ENCODE data around the gene ARHGAP22.
"Not testable (repeated sequence)": the region's sequence is repeated elsewhere in the genome, so short reads cannot be mapped to it uniquely, and the experiment has no call there.

Gene ARHGAP22

GRCh38 chr10:48641099-48641690 lies 36.3 kb upstream of the ARHGAP22 start:
- H3K36me3 ChIP-seq (ENCODE audit: control insufficient read depth, insufficient read depth, low read length, severe bottlenecking); DNase-seq (ENCODE audit: low read depth); H3K4me1 ChIP-seq (ENCODE audit: control insufficient read depth, insufficient read depth, low read length); H3K9ac ChIP-seq (ENCODE audit: low read length); H3K4me3 ChIP-seq (ENCODE audit: low read length); H3K27me3 ChIP-seq (replicated peaks; ENCODE audit: control insufficient read depth, insufficient read depth, low read length): not testable (repeated sequence)
- H3K9me3 ChIP-seq (ENCODE audit: control insufficient read depth, low read length), result peaks cover 16% of the 10 kb centered on the region

DNA sequence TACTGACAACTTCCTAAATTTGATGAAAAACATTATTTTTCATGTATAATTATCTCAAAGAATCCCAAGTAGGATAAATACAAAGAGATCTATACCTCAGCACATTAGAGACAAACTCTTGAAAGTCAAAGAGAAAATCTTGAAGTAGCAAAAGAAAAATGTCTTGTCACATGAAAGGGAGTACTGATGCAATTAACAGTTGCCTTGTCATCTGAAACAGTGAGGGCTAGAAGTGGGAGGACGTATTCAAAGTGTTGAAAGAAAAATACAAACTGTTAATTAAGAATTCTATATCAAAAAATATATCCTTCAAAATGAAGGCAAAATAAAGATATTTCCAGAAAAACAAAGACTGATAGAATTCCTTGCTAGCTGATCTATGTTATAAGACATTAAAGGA lies 35.5 kb upstream of the ARHGAP22 start:
- H3K4me1 ChIP-seq (ENCODE audit: control insufficient read depth, insufficient read depth, low read length), result peaks cover 6% of the 10 kb centered on the region
- H3K9ac ChIP-seq (ENCODE audit: low read length), result no peak overlapping the region
- no peaks in the 10 kb centered on the region for H3K27me3 ChIP-seq (replicated peaks; ENCODE audit: control insufficient read depth, insufficient read depth, low read length)
- peaks cover 16% of the 10 kb centered on the region for H3K9me3 ChIP-seq (ENCODE audit: control insufficient read depth, low read length)
- H3K4me3 ChIP-seq (ENCODE audit: low read length), result no peak overlapping the region
- DNase-seq (ENCODE audit: low read depth), result no peak
- H3K36me3 ChIP-seq (ENCODE audit: control insufficient read depth, insufficient read depth, low read length, severe bottlenecking), result no peaks in the 10 kb centered on the region

GRCh38 chr10:48639632-48640031 lies 34.8 kb upstream of the ARHGAP22 start:
- Histone ChIP-seq H3K4me3 (ENCODE audit: low read length) (no peak overlapping the region), H3K27me3 (replicated peaks; ENCODE audit: control insufficient read depth, insufficient read depth, low read length) (no peaks in the 10 kb centered on the region), H3K9me3 (ENCODE audit: control insufficient read depth, low read length) (peaks cover 16% of the 10 kb centered on the region), H3K4me1 (ENCODE audit: control insufficient read depth, insufficient read depth, low read length) (peaks cover 13% of the 10 kb centered on the region), H3K9ac (ENCODE audit: low read length) (no peak overlapping the region), H3K36me3 (ENCODE audit: control insufficient read depth, insufficient read depth, low read length, severe bottlenecking) (no peaks in the 10 kb centered on the region)
- no peak for DNase-seq (ENCODE audit: low read depth)

DNA sequence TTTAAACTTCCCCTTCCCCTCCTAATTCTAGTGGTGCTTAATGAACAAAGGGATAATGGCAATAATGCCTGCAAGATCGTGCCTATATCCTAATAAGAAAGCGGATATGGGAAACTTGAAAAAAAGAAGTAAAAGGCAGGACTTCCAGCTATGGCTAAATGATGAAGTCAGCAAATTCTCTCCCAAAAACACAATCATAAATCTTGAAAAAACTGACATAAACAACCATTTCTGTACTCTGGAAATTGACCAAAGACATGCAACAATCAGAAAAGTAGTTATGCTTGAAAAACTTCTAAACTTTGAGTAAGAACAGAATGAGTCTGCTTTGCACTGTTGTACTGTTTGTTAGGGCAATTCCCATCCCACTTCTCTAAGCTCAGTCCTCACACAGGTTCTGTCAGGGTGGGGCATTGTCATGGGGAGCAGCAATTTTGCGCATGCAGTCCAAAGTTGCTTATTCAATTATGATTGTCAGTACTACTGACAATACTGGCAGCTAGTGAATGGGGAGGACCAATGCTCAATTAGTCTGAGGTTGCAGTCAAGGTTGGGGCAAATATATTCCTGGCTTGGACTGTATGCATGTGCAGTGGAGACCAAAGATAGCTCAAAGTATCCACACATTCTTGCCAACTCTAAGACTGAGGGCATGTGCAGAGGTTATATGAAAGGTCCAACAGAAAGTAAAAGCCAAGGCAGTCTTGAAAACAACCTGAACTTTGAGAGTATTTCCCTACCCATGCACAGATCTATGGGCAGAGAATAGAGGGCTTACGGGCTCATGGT lies 34.1 kb upstream of the ARHGAP22 start:
- Histone ChIP-seq H3K4me1 (ENCODE audit: control insufficient read depth, insufficient read depth, low read length) (peaks cover 18% of the 10 kb centered on the region), H3K36me3 (ENCODE audit: control insufficient read depth, insufficient read depth, low read length, severe bottlenecking) (no peaks in the 10 kb centered on the region), H3K9me3 (ENCODE audit: control insufficient read depth, low read length) (peaks cover 16% of the 10 kb centered on the region), H3K27me3 (replicated peaks; ENCODE audit: control insufficient read depth, insufficient read depth, low read length) (no peaks in the 10 kb centered on the region), H3K9ac (ENCODE audit: low read length) (no peak overlapping the region), H3K4me3 (ENCODE audit: low read length) (no peak overlapping the region)
- no peak for DNase-seq (ENCODE audit: low read depth)

DNA sequence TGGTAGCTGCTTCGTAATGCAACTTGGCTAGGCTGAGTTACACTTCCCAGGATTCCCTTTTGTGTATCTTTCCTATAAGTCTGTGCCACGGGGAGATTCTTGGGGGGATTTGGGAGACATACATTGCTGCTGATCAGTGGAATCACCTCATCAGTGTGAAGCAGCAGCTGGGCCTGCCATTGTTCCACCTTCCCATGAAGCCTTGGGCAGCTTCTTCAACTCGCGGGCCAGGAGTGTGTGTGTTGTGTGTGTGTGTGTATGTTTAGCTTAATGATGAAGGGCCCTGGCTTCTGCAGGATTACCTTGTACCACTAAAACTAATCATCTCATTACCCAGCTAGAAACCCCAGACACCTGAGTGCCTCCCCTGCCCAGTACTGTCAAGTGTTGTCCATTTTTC lies 33.3 kb upstream of the ARHGAP22 start:
- no peak overlapping the region for H3K9ac ChIP-seq (ENCODE audit: low read length)
- H3K9me3 ChIP-seq (ENCODE audit: control insufficient read depth, low read length), result peaks cover 16% of the 10 kb centered on the region
- no peak for DNase-seq (ENCODE audit: low read depth)
- H3K4me3 ChIP-seq (ENCODE audit: low read length), result no peak overlapping the region
- no peaks in the 10 kb centered on the region for H3K36me3 ChIP-seq (ENCODE audit: control insufficient read depth, insufficient read depth, low read length, severe bottlenecking)
- peaks cover 20% of the 10 kb centered on the region for H3K4me1 ChIP-seq (ENCODE audit: control insufficient read depth, insufficient read depth, low read length)
- no peaks in the 10 kb centered on the region for H3K27me3 ChIP-seq (replicated peaks; ENCODE audit: control insufficient read depth, insufficient read depth, low read length)

DNA sequence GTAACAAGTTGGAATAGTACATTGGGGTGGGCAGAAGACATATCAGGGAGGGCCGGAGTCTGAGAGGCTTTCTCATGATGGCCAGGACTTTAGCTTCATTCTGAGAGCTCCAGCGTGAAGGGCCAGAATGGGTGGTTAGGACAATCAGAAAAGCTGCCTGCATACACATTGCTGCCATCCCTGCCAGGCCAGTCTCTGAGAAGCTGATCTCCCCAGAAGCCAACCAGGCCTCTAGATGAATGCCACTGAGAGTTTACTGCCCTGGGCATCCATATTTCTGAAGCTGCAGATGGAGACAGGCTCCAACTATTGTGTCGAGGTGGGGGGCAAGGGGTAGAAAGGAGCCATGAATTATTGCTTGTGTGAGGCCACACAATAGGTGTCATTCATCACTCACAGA lies 32.0 kb upstream of the ARHGAP22 start:
- Histone ChIP-seq H3K4me3 (ENCODE audit: low read length) (no peak overlapping the region), H3K36me3 (ENCODE audit: control insufficient read depth, insufficient read depth, low read length, severe bottlenecking) (no peaks in the 10 kb centered on the region), H3K4me1 (ENCODE audit: control insufficient read depth, insufficient read depth, low read length) (peaks cover 27% of the 10 kb centered on the region), H3K9me3 (ENCODE audit: control insufficient read depth, low read length) (peaks cover 15% of the 10 kb centered on the region), H3K9ac (ENCODE audit: low read length) (no peak overlapping the region), H3K27me3 (replicated peaks; ENCODE audit: control insufficient read depth, insufficient read depth, low read length) (no peaks in the 10 kb centered on the region)
- DNase-seq (ENCODE audit: low read depth), result no peak

- DNase-seq (ENCODE audit: low read depth), result no peak
- no peak overlapping the region for H3K4me3 ChIP-seq (ENCODE audit: low read length)
- no peaks in the 10 kb centered on the region for H3K36me3 ChIP-seq (ENCODE audit: control insufficient read depth, insufficient read depth, low read length, severe bottlenecking)
- no peak overlapping the region for H3K9ac ChIP-seq (ENCODE audit: low read length)
- peaks cover 11% of the 10 kb centered on the region for H3K9me3 ChIP-seq (ENCODE audit: control insufficient read depth, low read length)
- peaks cover 27% of the 10 kb centered on the region for H3K4me1 ChIP-seq (ENCODE audit: control insufficient read depth, insufficient read depth, low read length)
- H3K27me3 ChIP-seq (replicated peaks; ENCODE audit: control insufficient read depth, insufficient read depth, low read length), result no peaks in the 10 kb centered on the region
Observed at GRCh38 chr10:48636231-48636630, 31.4 kb upstream of the ARHGAP22 start.

- Histone ChIP-seq H3K36me3 (ENCODE audit: control insufficient read depth, insufficient read depth, low read length, severe bottlenecking) (no peaks in the 10 kb centered on the region), H3K9ac (ENCODE audit: low read length) (peak overlapping the region; percentile 31), H3K4me1 (ENCODE audit: control insufficient read depth, insufficient read depth, low read length) (peaks cover 27% of the 10 kb centered on the region), H3K9me3 (ENCODE audit: control insufficient read depth, low read length) (no peaks in the 10 kb centered on the region), H3K4me3 (ENCODE audit: low read length) (peak overlapping the region; percentile 48), H3K27me3 (replicated peaks; ENCODE audit: control insufficient read depth, insufficient read depth, low read length) (no peaks in the 10 kb centered on the region)
- DNase-seq (ENCODE audit: low read depth), result no peak
Observed at GRCh38 chr10:48634984-48635557, 30.2 kb upstream of the ARHGAP22 start.

DNA sequence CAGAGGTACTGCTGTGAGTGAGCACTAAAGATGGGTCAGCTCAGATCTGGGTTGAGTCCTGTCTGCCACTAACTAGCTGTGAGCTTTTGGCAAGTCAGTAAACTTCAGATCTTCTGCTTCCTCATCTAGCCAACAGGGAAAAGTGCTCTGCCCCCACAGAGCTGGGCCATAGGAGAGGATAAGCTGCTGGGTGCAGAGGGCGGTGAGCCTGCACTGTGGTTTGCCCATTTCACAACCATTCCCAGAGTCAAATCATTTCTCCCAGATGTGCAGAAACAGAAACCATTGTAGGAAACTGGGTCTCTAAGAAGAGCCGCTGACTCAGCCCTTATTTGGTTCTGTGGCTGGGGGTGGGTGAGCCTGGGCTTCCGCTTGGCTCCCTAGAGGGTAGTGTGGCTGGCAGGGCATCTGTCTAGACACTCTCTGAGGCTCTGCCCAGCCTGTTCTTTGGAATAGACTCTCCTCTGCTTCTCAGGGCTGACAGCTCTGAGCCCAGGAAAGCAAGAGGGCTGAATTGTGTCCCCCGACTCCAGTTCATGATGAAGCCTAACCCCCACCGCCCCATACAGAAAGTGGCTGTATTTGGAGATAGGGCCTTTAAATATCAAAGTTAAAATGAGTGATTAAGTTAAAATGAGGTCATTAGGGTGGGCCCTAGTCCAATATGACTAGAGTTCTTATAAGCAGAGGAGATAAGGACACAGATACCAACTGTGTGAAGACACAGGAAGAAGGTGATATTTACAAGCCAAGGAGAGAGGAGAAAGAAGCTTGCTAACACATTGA lies 29.5 kb upstream of the ARHGAP22 start:
- DNase-seq (ENCODE audit: low read depth), result peak; percentile 81
- no peaks in the 10 kb centered on the region for H3K27me3 ChIP-seq (replicated peaks; ENCODE audit: control insufficient read depth, insufficient read depth, low read length)

GRCh38 chr10:48633381-48634197 lies 28.7 kb upstream of the ARHGAP22 start:
- H3K4me1 ChIP-seq (ENCODE audit: control insufficient read depth, insufficient read depth, low read length), result peaks cover 21% of the 10 kb centered on the region
- no peaks in the 10 kb centered on the region for H3K9me3 ChIP-seq (ENCODE audit: control insufficient read depth, low read length)
- H3K27me3 ChIP-seq (replicated peaks; ENCODE audit: control insufficient read depth, insufficient read depth, low read length), result no peaks in the 10 kb centered on the region
- DNase-seq (ENCODE audit: low read depth), result no peak
- H3K4me3 ChIP-seq (ENCODE audit: low read length), result peak overlapping the region; percentile 0
- no peaks in the 10 kb centered on the region for H3K36me3 ChIP-seq (ENCODE audit: control insufficient read depth, insufficient read depth, low read length, severe bottlenecking)
- H3K9ac ChIP-seq (ENCODE audit: low read length), result no peak overlapping the region

More for the DNA sequence above, 29.5 kb upstream of the ARHGAP22 start:
- Histone ChIP-seq H3K9ac (ENCODE audit: low read length) (peak overlapping the region; percentile 31), H3K9me3 (ENCODE audit: control insufficient read depth, low read length) (no peaks in the 10 kb centered on the region), H3K4me1 (ENCODE audit: control insufficient read depth, insufficient read depth, low read length) (peaks cover 27% of the 10 kb centered on the region), H3K4me3 (ENCODE audit: low read length) (peak overlapping the region; percentile 48), H3K36me3 (ENCODE audit: control insufficient read depth, insufficient read depth, low read length, severe bottlenecking) (no peaks in the 10 kb centered on the region)

Measured in adipocyte (in vitro differentiated cells).